ENCODE data around the gene QSOX1.

QSOX1 gene

DNA sequence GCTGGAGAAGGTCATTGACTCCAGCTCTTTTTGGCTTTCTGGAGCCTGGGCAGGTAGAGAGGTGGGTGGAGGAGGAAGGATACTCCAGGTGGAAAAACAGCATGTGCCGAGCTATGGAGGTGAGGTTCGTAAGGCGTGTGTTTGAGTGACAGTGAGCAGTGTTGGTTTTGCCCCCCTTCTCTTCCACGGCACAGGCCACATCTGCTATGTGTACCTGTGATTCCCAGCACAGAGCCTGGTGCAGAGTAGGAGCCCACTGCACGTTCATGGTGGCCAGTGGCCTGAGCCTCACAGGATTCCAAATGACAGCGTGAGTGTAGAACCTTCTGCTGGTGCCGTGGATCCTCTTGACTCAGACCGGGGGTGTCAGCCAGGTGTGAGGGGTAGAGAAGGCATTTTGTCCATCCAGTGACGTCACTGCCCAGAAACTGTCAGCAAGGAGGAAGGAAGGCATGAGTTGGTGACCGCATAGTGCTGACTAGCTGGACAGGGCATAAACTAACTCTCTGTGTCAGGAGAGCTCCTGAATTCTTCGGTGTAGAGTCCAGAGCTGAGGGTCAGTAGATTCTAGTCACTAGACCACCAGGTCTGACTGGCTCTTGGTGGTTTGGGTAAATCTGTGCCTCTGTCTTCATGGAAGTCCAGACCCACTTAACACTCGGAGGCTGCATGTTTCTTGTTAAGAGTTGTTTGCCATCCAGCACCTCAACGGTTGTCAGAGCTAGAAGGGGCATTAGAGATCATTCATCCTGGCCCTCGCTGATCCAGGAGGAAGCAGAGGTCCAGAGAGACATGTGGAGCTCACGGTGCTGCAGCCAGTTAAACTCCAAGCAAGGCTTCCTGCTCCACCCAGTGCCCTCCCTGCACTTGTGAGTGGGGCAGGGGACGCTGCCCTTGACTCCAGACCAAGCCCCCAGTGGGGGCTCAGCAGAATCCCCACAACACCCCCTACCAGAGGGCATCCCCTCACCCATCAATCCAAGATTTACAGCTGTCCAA is 3.8 kb downstream of the QSOX1 start:
- TF ChIP-seq EZH2phosphoT487 (IDR thresholded peaks at IDR 0.05; ENCODE audit: borderline replicate concordance, low read length), result no peak
- TF ChIP-seq CTCF (IDR thresholded peaks at IDR 0.05; ENCODE audit: low read depth, low read length, poor library complexity, severe bottlenecking), result no peak
- Histone ChIP-seq H3K9me2 (replicated peaks; ENCODE audit: control insufficient read depth, low read length) (no peaks in the 10 kb centered on the region), H3F3A (ENCODE audit: control insufficient read depth, insufficient read depth) (no peaks in the 10 kb centered on the region), H3K4me3 (ENCODE audit: low read length) (no peak overlapping the region), H3K27ac (ENCODE audit: low read depth, low read length) (no peak overlapping the region), H3K79me2 (ENCODE audit: control insufficient read depth, low read length) (peaks cover 24% of the 10 kb centered on the region), H3K4me2 (ENCODE audit: low read length) (no peak overlapping the region), H3K9me3 (ENCODE audit: control insufficient read depth, insufficient read depth, low read length) (no peaks in the 10 kb centered on the region), H3K36me3 (ENCODE audit: control insufficient read depth, low read length) (no peaks in the 10 kb centered on the region), H3K4me1 (ENCODE audit: control insufficient read depth, low read length) (peaks cover 21% of the 10 kb centered on the region), H4K20me1 (ENCODE audit: control insufficient read depth, insufficient read depth, low read depth, low read length) (no peaks in the 10 kb centered on the region), H3K27me3 (ENCODE audit: control insufficient read depth, low read length) (no peaks in the 10 kb centered on the region)

DNA sequence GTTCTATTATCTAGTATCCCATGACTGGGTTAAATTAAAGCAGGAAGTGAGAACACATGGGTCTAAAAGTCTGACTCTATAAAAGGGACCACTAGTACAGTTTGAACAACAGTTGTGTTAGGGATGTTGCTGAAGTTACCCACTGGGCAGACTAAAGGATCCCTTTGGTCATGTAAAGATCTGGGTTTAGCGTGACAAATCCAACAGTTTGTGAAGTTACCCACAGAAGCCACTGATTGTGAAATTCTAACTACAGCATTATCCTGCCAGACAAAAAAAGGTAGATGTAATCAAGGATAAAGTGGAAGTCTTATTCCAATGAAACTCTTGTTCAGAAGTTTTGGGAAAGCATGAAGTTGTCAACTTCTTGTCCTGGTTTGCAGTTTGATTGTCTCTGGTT is 5.7 kb downstream of the QSOX1 start:
- no peak overlapping the region for H3K4me3 ChIP-seq (ENCODE audit: low read length)
- H3K4me1 ChIP-seq (ENCODE audit: control insufficient read depth, low read length), result peaks cover 20% of the 10 kb centered on the region
- peaks cover 21% of the 10 kb centered on the region for H3K79me2 ChIP-seq (ENCODE audit: control insufficient read depth, low read length)
- no peaks in the 10 kb centered on the region for H3F3A ChIP-seq (ENCODE audit: control insufficient read depth, insufficient read depth)
- TF ChIP-seq EZH2phosphoT487 (IDR thresholded peaks at IDR 0.05; ENCODE audit: borderline replicate concordance, low read length) (no peak), CTCF (IDR thresholded peaks at IDR 0.05; ENCODE audit: low read depth, low read length, poor library complexity, severe bottlenecking) (no peak)
- H3K36me3 ChIP-seq (ENCODE audit: control insufficient read depth, low read length), result no peaks in the 10 kb centered on the region
- no peaks in the 10 kb centered on the region for H4K20me1 ChIP-seq (ENCODE audit: control insufficient read depth, insufficient read depth, low read depth, low read length)
- no peak overlapping the region for H3K4me2 ChIP-seq (ENCODE audit: low read length)
- no peak overlapping the region for H3K27ac ChIP-seq (ENCODE audit: low read depth, low read length)
- no peaks in the 10 kb centered on the region for H3K9me3 ChIP-seq (ENCODE audit: control insufficient read depth, insufficient read depth, low read length)
- no peaks in the 10 kb centered on the region for H3K9me2 ChIP-seq (replicated peaks; ENCODE audit: control insufficient read depth, low read length)
- no peaks in the 10 kb centered on the region for H3K27me3 ChIP-seq (ENCODE audit: control insufficient read depth, low read length)

DNA sequence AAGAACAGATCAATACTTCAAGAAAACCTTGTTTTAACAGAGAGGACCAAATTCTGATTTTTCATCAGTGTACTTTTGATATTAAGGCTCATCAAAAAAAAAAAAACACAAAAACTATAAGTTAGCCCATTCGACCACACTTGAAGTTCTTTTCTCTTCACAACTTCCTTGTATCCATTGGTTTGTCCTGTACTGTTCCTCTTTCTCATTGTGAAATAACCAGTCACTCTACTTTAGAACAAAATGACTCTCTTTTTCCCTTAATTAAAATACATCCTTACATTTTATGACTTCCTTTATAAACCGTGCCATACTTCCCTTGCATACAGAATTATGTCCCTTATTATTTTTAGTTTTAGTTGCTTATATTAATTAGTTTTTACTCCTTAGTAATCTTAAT is 8.4 kb downstream of the QSOX1 start:
- Histone ChIP-seq H3K79me2 (ENCODE audit: control insufficient read depth, low read length) (peaks cover 11% of the 10 kb centered on the region), H3K9me3 (ENCODE audit: control insufficient read depth, insufficient read depth, low read length) (no peaks in the 10 kb centered on the region)

More for the DNA sequence above, 8.4 kb downstream of the QSOX1 start:
- no peak overlapping the region for H3K4me3 ChIP-seq (ENCODE audit: low read length)
- no peaks in the 10 kb centered on the region for H4K20me1 ChIP-seq (ENCODE audit: control insufficient read depth, insufficient read depth, low read depth, low read length)
- no peaks in the 10 kb centered on the region for H3F3A ChIP-seq (ENCODE audit: control insufficient read depth, insufficient read depth)
- no peak overlapping the region for H3K4me2 ChIP-seq (ENCODE audit: low read length)
- TF ChIP-seq EZH2phosphoT487 (IDR thresholded peaks at IDR 0.05; ENCODE audit: borderline replicate concordance, low read length) (no peak), CTCF (IDR thresholded peaks at IDR 0.05; ENCODE audit: low read depth, low read length, poor library complexity, severe bottlenecking) (no peak)
- H3K4me1 ChIP-seq (ENCODE audit: control insufficient read depth, low read length), result peaks cover 4% of the 10 kb centered on the region; the same call in 1 of the 2 replicates
- H3K9me2 ChIP-seq (replicated peaks; ENCODE audit: control insufficient read depth, low read length), result no peaks in the 10 kb centered on the region
- no peak overlapping the region for H3K27ac ChIP-seq (ENCODE audit: low read depth, low read length)
- no peaks in the 10 kb centered on the region for H3K27me3 ChIP-seq (ENCODE audit: control insufficient read depth, low read length)
- H3K36me3 ChIP-seq (ENCODE audit: control insufficient read depth, low read length), result no peaks in the 10 kb centered on the region
